Activated naive CD4-positive, alpha-beta T cell treated with anti-CD3 and anti-CD28 coated beads for 36 hours (primary cell): ENCODE data around the gene GUCY1A2. TPM values are rescaled to one million over a fixed set of nuclear protein-coding genes. Genes with fewer than 3 reads are reported as not detected.

Experiments
- CTCF ChIA-PET: fragments of 350-600 bp; sonication (Branson Sonifier 250); formaldehyde crosslinking; loops from one replicate; lab custom pipeline; 2021; ENCODE audit warnings: antibody characterized with exemption; lab: Charles Lee
- DNase-seq: peaks from one replicate; pipeline ENCODE4 v3.0.0-alpha.2; 2020
- H3K27ac Mint-ChIP-seq: one replicate; pipeline ENCODE4 v1.8.0; 2021; ENCODE audit warnings: mild to moderate bottlenecking, mixed read lengths
- H3K27me3 Mint-ChIP-seq: one replicate; pipeline ENCODE4 v1.8.0; 2021; ENCODE audit warnings: low read depth, mixed read lengths
- H3K36me3 Mint-ChIP-seq: one replicate; pipeline ENCODE4 v1.8.0; 2021; ENCODE audit warnings: low read depth, mixed read lengths
- H3K4me1 Mint-ChIP-seq: one replicate; pipeline ENCODE4 v1.8.0; 2021; ENCODE audit warnings: low read depth, mixed read lengths
- H3K4me3 Mint-ChIP-seq: one replicate; pipeline ENCODE4 v1.8.0; 2021; ENCODE audit warnings: mild to moderate bottlenecking, moderate library complexity, mixed read lengths
- H3K9me3 Mint-ChIP-seq: one replicate; pipeline ENCODE4 v1.8.0; 2021; ENCODE audit warnings: mixed read lengths
- intact Hi-C: fragments of 100-400 bp; cut with micrococcal nuclease; formaldehyde crosslinking; loops from one replicate; pipeline ENCODE4 v1.15.1; 2023
- total RNA-seq, 2 experiments: library from RNA; stranded (reverse); gene quantifications; one replicate each; pipeline ENCODE4 v1.2.3, GENCODE V29; 2021

Gene GUCY1A2
- total RNA-seq, 2 experiments from 2014 or later, result not detected

GRCh38 chr11:106961048-106961447 is 57.2 kb downstream of the GUCY1A2 start:
- intact Hi-C loops, result no loop called here
- H3K9me3 Mint-ChIP-seq, result no peaks in the 10 kb centered on the region
- CTCF ChIA-PET, result no interaction called here
- no peak overlapping the region for H3K27ac Mint-ChIP-seq
- no peak for DNase-seq
- no peaks in the 10 kb centered on the region for H3K27me3 Mint-ChIP-seq
- H3K4me3 Mint-ChIP-seq, result no peak overlapping the region
- H3K4me1 Mint-ChIP-seq, result no peaks in the 10 kb centered on the region
- no peaks in the 10 kb centered on the region for H3K36me3 Mint-ChIP-seq

- Mint-ChIP-seq H3K9me3 (peaks cover 5% of the 10 kb centered on the region), H3K36me3 (no peaks in the 10 kb centered on the region), H3K27me3 (no peaks in the 10 kb centered on the region), H3K4me3 (no peak overlapping the region), H3K27ac (no peak overlapping the region), H3K4me1 (no peaks in the 10 kb centered on the region)
- intact Hi-C loops, result no loop called here
- CTCF ChIA-PET, result no interaction called here
- no peak for DNase-seq
Observed at GRCh38 chr11:106959800-106960199, 58.5 kb downstream of the GUCY1A2 start.

GRCh38 chr11:106959386-106959785 is 58.9 kb downstream of the GUCY1A2 start:
- Mint-ChIP-seq H3K9me3 (peaks cover 5% of the 10 kb centered on the region), H3K27ac (no peak overlapping the region), H3K36me3 (no peaks in the 10 kb centered on the region), H3K4me1 (no peaks in the 10 kb centered on the region), H3K27me3 (no peaks in the 10 kb centered on the region), H3K4me3 (no peak overlapping the region)
- DNase-seq, result no peak
- CTCF ChIA-PET, result no interaction called here
- intact Hi-C loops, result no loop called here

- Mint-ChIP-seq H3K4me3 (no peak overlapping the region), H3K27ac (no peak overlapping the region), H3K9me3 (peaks cover 9% of the 10 kb centered on the region), H3K27me3 (no peaks in the 10 kb centered on the region), H3K4me1 (no peaks in the 10 kb centered on the region), H3K36me3 (no peaks in the 10 kb centered on the region)
- no peak for DNase-seq
- intact Hi-C loops, result no loop called here
- CTCF ChIA-PET, result interaction anchor here (0.6 kb wide), 1 partner anchor 238 kb away, joined by 5 read pairs; no protein-coding TSS in a partner anchor
Observed at GRCh38 chr11:106958517-106959248, 59.6 kb downstream of the GUCY1A2 start.

- intact Hi-C loops, result no loop called here
- no peaks in the 10 kb centered on the region for H3K4me1 Mint-ChIP-seq
- no peak overlapping the region for H3K27ac Mint-ChIP-seq
- DNase-seq, result no peak
- CTCF ChIA-PET, result no interaction called here
- no peaks in the 10 kb centered on the region for H3K27me3 Mint-ChIP-seq
- H3K36me3 Mint-ChIP-seq, result no peaks in the 10 kb centered on the region
- H3K4me3 Mint-ChIP-seq, result no peak overlapping the region
- H3K9me3 Mint-ChIP-seq, result peaks cover 17% of the 10 kb centered on the region
Observed at GRCh38 chr11:106957030-106957482, 61.2 kb downstream of the GUCY1A2 start.

GRCh38 chr11:106950067-106950491 is 68.2 kb downstream of the GUCY1A2 start:
- Mint-ChIP-seq H3K4me1 (no peaks in the 10 kb centered on the region), H3K36me3 (no peaks in the 10 kb centered on the region), H3K9me3 (peaks cover 18% of the 10 kb centered on the region), H3K27ac (no peak overlapping the region), H3K27me3 (no peaks in the 10 kb centered on the region), H3K4me3 (no peak overlapping the region)
- CTCF ChIA-PET, result no interaction called here
- intact Hi-C loops, result no loop called here
- no peak for DNase-seq

- Mint-ChIP-seq H3K4me3 (no peak overlapping the region), H3K27ac (no peak overlapping the region), H3K4me1 (no peaks in the 10 kb centered on the region), H3K36me3 (no peaks in the 10 kb centered on the region), H3K9me3 (peaks cover 4% of the 10 kb centered on the region), H3K27me3 (no peaks in the 10 kb centered on the region)
- CTCF ChIA-PET, result no interaction called here
- intact Hi-C loops, result no loop called here
- DNase-seq, result no peak
Observed at GRCh38 chr11:106943089-106943488, 75.2 kb downstream of the GUCY1A2 start.

- Mint-ChIP-seq H3K36me3 (no peaks in the 10 kb centered on the region), H3K9me3 (no peaks in the 10 kb centered on the region), H3K4me3 (no peak overlapping the region), H3K27me3 (no peaks in the 10 kb centered on the region), H3K27ac (no peak overlapping the region), H3K4me1 (no peaks in the 10 kb centered on the region)
- DNase-seq, result no peak
- intact Hi-C loops, result no loop called here
- CTCF ChIA-PET, result no interaction called here
Observed at GRCh38 chr11:106939157-106939556, 79.1 kb downstream of the GUCY1A2 start.

GRCh38 chr11:106937111-106937510 is 81.2 kb downstream of the GUCY1A2 start:
- intact Hi-C loops, result no loop called here
- CTCF ChIA-PET, result no interaction called here

GRCh38 chr11:106925245-106925644 is 93.0 kb downstream of the GUCY1A2 start:
- no peak overlapping the region for H3K27ac Mint-ChIP-seq
- H3K27me3 Mint-ChIP-seq, result no peaks in the 10 kb centered on the region
- intact Hi-C loops, result no loop called here
- H3K9me3 Mint-ChIP-seq, result peaks cover 11% of the 10 kb centered on the region
- DNase-seq, result no peak
- CTCF ChIA-PET, result no interaction called here
- no peaks in the 10 kb centered on the region for H3K36me3 Mint-ChIP-seq
- H3K4me3 Mint-ChIP-seq, result no peak overlapping the region
- H3K4me1 Mint-ChIP-seq, result no peaks in the 10 kb centered on the region

More at GRCh38 chr11:106937111-106937510, 81.2 kb downstream of the GUCY1A2 start:
- Mint-ChIP-seq H3K36me3 (no peaks in the 10 kb centered on the region), H3K27ac (no peak overlapping the region), H3K4me1 (no peaks in the 10 kb centered on the region), H3K9me3 (peaks cover 2% of the 10 kb centered on the region), H3K27me3 (no peaks in the 10 kb centered on the region), H3K4me3 (no peak overlapping the region)
- DNase-seq, result no peak

GRCh38 chr11:106920899-106921509 is 97.3 kb downstream of the GUCY1A2 start:
- Mint-ChIP-seq H3K27ac (no peak overlapping the region), H3K9me3 (peaks cover 17% of the 10 kb centered on the region), H3K4me1 (no peaks in the 10 kb centered on the region), H3K4me3 (no peak overlapping the region), H3K36me3 (no peaks in the 10 kb centered on the region), H3K27me3 (no peaks in the 10 kb centered on the region)
- no peak for DNase-seq
- CTCF ChIA-PET, result no interaction called here
- intact Hi-C loops, result no loop called here

- peak; percentile 8 for DNase-seq
- Mint-ChIP-seq H3K27ac (no peak overlapping the region), H3K27me3 (no peaks in the 10 kb centered on the region), H3K36me3 (no peaks in the 10 kb centered on the region), H3K4me1 (no peaks in the 10 kb centered on the region), H3K9me3 (peaks cover 18% of the 10 kb centered on the region), H3K4me3 (no peak overlapping the region)
- intact Hi-C loops, result no loop called here
- CTCF ChIA-PET, result interaction anchor here (0.8 kb wide), 1 partner anchor 96 kb away, joined by 8 read pairs; no protein-coding TSS in a partner anchor
Observed at GRCh38 chr11:106917973-106918372, 100.3 kb downstream of the GUCY1A2 start.

GRCh38 chr11:106914409-106914808 is 103.9 kb downstream of the GUCY1A2 start:
- no peak overlapping the region for H3K4me3 Mint-ChIP-seq
- H3K4me1 Mint-ChIP-seq, result no peaks in the 10 kb centered on the region
- CTCF ChIA-PET, result no interaction called here
- peaks cover 19% of the 10 kb centered on the region for H3K9me3 Mint-ChIP-seq
- DNase-seq, result no peak
- intact Hi-C loops, result no loop called here
- H3K36me3 Mint-ChIP-seq, result no peaks in the 10 kb centered on the region
- no peaks in the 10 kb centered on the region for H3K27me3 Mint-ChIP-seq
- no peak overlapping the region for H3K27ac Mint-ChIP-seq
